HG03066 (cell line): ENCODE data around the gene CALR.
"Not testable (repeated sequence)": the region's sequence is repeated elsewhere in the genome, so short reads cannot be mapped to it uniquely, and the experiment has no call there.

Experiments used
- ATAC-seq: cut with Tn5 transposase; IDR thresholded peaks from one replicate; pipeline ENCODE4 v1.9.1; 2021; ENCODE audit warnings: low read depth; ENCODE audit not compliant: unreplicated experiment

The CALR gene

GRCh38 chr19:12933287-12934072 is 4.9 kb upstream of the CALR start, which contains the start of gene FARSA:
Gene FARSA, minus strand, starts transcription at chr19:12933711. Its CDS starts 15 bp downstream, at chr19:12933696.
- ATAC-seq = no peak

DNA sequence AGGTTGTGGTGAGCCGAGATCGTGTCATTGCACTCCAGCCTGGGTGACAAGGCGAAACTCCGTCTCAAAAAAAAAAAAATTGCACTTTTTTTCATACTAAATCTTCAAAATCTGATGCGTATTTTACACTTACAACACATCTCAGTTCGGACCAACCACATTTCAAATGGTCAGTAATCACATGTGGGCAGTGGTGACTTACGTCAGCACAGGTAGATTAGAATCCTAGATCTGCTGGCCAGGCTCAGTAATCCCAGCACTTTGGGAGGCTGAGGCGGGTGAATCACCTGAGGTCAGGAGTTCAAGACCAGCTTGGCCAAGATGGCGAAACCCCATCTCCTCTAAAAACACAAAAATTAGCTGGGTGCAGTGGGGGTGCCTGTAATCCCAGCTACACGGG is 3.3 kb upstream of the CALR start:
- ATAC-seq = no peak

DNA sequence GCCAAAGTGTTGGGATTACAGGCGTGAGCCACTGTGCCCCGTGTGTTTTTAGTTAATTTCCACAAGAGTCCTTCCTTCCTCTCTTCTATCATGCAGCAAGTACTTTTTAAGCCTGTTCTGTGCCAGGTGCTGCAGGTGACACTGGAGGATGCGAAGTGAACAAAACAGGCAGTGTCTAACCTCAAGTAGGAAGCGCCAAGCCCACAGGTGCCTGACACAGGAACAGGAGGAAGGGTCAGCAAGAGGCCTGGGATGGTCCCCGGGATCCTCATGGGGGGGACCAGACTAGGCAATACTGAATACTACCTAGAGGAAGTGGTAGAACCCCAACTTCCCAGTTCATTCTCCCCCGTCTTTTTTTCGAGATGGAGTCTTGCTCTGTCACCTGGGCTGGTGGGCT is 1.8 kb upstream of the CALR start:
- ATAC-seq = no peak

DNA sequence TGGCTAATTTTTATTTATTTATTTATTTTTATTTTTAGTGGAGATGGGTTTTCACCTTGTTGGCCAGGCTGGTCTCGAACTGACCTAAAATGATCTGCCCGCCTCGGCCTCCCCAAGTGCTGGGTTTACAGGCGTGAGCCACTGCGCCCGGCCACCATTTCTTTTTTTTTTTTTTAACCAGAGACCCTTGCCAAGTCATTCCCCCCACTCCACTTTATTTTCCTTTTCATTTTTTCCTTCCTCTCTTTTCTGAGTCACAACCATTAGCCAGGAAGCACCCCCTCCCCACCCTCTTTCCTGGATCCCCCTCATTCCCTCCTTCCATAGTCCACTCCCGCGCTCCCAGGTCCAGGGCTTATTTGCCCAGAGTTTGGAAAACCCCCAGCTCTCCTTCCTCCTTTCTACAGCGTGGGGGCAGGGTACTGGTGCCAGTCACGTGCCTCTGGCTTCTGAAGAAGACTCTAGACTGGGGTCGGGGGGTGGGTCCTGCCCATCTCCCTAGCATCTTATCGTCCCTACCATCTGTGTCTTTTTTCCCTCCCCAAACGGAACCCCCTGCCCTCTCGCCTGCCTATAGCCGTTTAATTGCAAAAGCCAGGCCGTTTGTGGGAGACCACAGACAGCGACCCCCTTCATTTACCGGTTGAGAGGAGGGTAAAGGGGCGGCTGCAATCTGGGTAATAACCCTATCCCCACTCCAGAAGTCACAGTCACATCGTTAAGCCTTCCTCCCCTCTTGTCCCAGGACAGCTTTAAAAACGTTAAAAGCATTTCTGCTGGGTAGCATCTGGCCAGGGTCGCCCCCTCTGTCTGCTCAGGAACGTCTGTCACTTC is 1.1 kb upstream of the CALR start:
- no peak for ATAC-seq

GRCh38 chr19:12938779-12939601 is 581 bp downstream of the CALR start:
- no peak for ATAC-seq

GRCh38 chr19:12939975-12940423 is 1.6 kb downstream of the CALR start:
- no peak for ATAC-seq

DNA sequence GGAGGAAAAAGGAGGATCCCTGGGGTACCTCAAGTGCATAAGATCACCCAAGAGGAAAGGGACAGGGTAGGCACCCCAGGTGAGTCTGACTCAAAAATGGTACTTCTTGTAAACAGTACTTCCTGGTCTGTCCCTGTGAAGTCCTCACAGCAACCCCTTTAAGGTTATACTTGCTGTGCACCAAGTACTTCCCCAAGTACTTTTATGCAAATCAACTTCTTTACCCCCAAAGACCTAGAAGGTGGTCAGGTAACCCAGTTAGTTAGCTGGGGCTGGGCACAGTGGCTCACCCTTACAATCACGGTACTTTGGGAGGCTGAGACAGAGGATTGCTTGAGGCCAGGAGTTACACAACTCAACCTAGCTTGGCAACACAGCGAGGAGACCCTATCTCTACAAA is 2.5 kb downstream of the CALR start:
- ATAC-seq = no peak

- ATAC-seq = no peak
These were observed 5.1 kb downstream of the CALR start for GRCh38 chr19:12943437-12944044.

DNA sequence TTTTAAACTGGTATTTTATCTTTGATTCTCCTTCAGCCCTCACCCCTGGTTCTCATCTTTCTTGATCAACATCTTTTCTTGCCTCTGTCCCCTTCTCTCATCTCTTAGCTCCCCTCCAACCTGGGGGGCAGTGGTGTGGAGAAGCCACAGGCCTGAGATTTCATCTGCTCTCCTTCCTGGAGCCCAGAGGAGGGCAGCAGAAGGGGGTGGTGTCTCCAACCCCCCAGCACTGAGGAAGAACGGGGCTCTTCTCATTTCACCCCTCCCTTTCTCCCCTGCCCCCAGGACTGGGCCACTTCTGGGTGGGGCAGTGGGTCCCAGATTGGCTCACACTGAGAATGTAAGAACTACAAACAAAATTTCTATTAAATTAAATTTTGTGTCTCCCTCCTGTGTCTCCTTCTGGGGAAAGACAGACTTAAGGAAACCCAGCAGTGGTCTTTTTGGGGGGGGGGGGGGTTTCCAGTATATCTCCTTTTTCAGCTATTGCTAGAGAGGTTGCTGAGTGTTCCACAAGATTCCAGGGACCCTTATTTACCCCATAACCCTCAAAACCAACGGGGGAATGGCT is 5.8 kb downstream of the CALR start:
- ATAC-seq = no peak

- ATAC-seq = no peak
These were observed 7.2 kb downstream of the CALR start, which contains the start of gene RAD23A for GRCh38 chr19:12945479-12946091. Gene RAD23A, plus strand, starts transcription at chr19:12945862. Its CDS starts 87 bp downstream, at chr19:12945949.

DNA sequence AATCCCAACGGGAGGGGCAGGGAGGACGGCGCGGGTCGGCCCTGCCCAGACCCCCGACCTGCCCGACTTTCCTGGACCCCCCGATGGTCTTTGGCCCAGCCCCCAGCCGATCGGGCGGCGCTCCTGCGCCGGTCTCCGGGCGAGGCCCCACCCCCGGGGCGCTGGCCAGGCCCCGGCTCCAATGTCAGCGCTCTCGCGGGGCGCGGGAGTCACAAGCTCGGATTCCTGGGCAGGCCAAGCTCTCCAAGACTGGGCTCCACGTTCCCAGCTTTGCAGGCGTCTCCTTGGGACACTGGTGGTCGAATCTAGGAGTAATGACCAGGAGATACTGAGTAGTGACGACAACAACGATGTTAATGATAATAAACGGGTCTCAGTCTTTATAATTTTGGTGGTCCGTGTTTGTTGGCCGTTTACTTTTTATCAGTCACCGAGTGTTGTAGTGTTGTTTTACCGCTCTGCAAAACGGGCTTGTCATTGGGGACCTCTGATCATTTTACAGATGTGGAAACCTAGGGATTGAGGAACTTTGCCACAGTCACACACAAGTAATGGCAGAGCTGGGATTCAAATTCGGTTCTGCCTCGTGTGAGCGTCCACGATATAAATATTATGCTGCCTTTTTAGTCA is 7.8 kb downstream of the CALR start:
- no peak for ATAC-seq

DNA sequence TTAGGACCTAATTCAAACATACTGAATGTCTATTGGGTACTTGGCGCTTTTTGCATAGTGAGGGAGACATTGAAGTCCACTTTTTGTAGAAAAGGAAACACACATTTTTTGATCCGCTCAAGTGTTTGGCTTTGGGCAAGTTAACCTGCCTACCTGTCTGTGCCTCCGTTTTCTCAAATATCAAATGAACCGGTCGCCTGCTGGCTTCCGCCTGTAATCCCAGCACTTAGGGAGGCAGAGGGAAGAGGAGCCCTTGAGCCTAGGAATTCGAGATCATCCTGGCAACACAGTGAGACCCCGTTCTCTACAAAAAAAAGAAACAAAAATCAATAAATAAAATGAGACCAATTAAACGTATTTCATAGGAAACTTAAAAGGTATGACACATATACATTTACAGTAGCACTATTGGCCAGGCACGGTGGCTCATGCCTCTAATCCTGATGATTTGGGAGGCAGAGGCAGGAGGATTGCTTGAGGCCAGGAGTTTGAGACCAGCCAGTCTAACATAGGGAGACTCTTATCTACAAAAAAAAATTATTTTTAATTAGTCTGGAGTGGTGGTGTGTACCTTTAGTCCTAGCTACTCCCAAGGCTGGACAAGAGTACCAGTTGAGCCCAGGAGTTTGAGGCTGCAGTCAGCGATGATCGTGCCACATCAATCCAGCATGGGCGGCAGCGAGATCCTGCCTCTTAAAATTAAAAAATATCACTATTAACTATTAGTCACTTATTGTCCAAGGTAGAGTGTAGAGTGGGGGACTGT is 8.5 kb downstream of the CALR start:
- ATAC-seq = no peak

- ATAC-seq = no peak
These were observed 9.5 kb downstream of the CALR start for GRCh38 chr19:12947702-12948611.

- ATAC-seq = no peak
These were observed 10.4 kb downstream of the CALR start for GRCh38 chr19:12948612-12949362.

DNA sequence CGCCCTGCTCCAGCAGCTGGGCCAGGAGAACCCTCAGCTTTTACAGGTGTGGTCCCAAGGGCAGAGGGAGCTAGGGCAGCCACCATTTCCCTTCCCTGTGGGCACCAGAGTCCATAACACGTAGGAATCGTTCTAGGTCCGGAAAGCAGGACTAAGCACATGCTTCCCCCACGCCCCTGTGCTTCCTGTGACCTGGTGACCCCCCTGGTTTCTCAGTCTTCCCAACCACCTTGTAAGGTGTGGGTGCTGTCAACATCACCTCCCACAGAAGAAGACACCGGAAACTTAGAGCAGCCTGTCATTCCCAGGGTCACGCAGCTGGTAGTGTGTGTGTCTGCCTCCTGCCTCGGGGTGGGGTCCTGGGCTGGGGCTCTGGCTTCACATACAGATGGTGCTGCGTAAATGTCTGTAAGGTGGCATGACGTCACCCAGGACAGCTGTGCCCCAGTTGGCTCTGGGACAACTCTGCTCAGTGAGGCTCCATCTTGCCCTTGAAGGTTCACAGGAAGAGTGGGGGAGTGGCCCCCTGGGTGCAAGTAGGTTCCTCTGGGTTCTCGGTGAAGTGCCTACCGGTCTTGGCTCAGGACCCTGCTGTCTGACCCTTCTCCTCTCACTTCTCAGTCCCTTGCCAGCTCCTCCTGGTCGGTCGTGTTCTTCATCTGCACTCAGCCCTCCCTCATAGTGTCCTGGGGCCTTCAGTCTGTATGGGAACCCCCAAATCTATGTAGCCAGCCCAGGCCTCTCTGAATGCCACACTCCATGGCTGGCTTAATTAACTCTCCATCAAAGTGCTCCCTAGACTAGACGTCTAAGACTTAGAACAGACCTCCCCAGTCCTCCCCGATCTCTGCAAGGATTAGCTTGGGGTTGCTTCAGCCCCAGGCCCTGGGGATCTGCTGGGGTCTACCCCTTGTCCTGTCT is 11.2 kb downstream of the CALR start:
- no peak for ATAC-seq

- ATAC-seq = not testable (repeated sequence)
These were observed 13.6 kb downstream of the CALR start for GRCh38 chr19:12952050-12952449.
